ENCODE data around the gene CACNB2. TPM values are rescaled to one million over a fixed set of nuclear protein-coding genes. Genes with fewer than 3 reads are reported as not detected.

The CACNB2 gene
- polyA plus RNA-seq, 6 donors from 2014 or later = 0.16 to 0.73 (median 0.41) TPM; not detected in 1

DNA sequence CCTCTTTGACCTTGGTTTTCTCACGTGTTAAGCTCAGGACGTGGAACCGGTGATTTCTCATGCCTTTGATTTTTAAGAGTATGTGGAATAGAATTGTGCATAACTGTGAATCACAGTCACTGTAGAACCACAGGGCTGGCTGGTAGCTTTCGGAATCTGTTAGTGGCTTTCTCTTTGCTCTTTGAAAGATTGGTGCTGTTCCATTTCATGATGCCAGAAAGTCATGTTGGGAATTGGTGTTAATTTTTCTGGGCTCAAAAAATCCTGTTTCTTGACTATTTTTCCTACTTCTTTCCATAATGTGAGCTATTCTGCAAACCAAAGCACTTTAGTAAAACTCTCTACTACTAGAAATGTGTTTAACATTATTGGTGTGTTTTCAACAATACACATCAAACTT is 73.0 kb downstream of the CACNB2 start:
- DNase-seq (no peak), ATAC-seq (ENCODE audit: low read depth in 2 of 2) (no peak)
- no peaks in the 10 kb centered on the region for H3K9me3 Mint-ChIP-seq
- H3K4me3 Mint-ChIP-seq = no peak overlapping the region
- no peak overlapping the region for H3K27ac Mint-ChIP-seq
- H3K36me3 Mint-ChIP-seq = no peaks in the 10 kb centered on the region
- peaks cover 0 to 3% (median 0%) of the 10 kb centered on the region in 3 donors for H3K27me3 Mint-ChIP-seq
- no peaks in the 10 kb centered on the region for H3K4me1 Mint-ChIP-seq

DNA sequence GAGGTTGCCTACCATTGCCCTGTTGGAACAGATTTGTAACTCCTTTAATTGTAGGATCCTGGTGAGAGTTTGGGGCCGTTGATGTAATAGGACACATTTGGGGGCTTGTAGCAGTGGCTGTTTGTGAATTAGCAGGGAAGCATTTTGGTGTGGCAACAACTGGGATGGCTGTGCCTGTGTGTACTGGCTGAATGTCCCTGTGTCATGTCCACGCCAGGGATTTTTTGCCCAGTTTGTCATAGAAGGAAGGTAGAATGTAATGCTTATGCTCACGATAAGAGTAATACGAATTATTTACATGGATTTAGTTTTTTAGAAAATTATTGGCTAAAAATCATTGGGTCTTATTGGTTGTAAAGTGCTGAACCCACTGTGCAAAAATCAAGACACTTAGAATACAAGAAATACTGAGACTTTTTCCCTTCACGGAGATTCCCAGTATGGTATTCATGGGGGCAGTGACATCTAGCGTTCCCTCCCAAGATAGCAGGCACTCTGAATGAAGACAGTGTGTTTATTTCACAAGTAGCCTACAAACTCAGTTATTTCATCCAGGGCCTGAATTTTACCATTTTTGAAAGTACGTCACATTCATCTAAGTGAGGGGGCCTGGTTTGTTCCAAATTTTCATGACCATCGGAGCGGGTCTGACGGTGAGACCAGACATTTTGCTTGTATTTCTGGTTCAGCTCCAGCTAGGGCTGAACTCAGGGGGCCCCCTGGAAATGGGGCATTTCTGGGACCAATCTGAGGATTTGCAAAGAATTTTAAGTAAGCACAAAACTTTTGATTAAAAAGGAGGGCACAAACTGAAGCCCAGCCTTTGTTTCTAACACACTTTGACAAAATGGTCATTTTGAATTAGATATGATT is 74.7 kb downstream of the CACNB2 start:
- Mint-ChIP-seq H3K9me3 (no peaks in the 10 kb centered on the region), H3K27me3 (peaks cover 0 to 3% (median 0%) of the 10 kb centered on the region in 3 donors), H3K27ac (no peak overlapping the region), H3K4me3 (no peak overlapping the region), H3K4me1 (no peaks in the 10 kb centered on the region), H3K36me3 (no peaks in the 10 kb centered on the region)
- DNase-seq (no peak), ATAC-seq (ENCODE audit: low read depth in 2 of 2) (no peak)

DNA sequence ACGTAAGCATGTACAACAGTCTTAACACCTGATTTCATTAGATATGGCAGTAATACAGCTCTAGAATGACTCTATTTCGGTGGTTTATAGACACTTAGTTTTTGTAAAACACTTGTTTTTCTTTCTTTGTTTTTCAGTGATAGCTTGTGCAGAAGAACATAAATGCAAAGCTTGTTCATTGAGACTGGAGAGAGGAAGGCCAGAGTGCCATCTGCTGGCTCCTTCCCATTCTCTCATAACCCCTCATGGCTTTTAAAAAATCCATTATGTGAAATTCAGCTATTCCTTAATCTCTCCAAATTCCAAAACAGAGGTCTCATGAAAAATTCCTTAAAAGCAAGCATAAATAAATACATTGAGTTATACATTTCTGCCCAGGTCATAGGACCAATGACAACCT is 76.3 kb downstream of the CACNB2 start:
- no peak overlapping the region for H3K27ac Mint-ChIP-seq
- no peaks in the 10 kb centered on the region for H3K4me1 Mint-ChIP-seq
- H3K9me3 Mint-ChIP-seq = no peaks in the 10 kb centered on the region
- peaks cover 0 to 3% (median 0%) of the 10 kb centered on the region in 3 donors for H3K27me3 Mint-ChIP-seq
- no peak for ATAC-seq (ENCODE audit: low read depth in 2 of 2)
- H3K4me3 Mint-ChIP-seq = no peak overlapping the region
- no peak for DNase-seq
- H3K36me3 Mint-ChIP-seq = no peaks in the 10 kb centered on the region

DNA sequence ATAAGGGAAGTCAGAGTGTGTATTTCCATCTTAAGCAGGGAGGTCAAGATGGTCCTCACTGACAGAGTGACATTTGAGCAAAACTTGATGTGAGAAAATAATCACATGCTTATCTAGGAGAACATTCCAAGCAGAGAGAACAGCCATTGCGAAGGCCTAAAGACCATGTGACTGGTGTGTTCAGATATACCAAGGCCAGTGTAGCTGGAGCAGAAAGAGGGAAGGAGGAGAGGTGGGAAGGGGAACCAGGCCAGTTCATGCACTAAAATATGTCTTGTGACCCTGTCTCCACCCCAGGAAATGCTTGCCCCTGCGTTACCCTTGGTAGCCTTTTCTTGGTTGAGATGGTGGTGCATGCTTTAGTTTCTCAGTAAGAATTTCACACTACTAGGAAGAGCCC is 77.4 kb downstream of the CACNB2 start:
- H3K27me3 Mint-ChIP-seq = peaks cover 0 to 3% (median 0%) of the 10 kb centered on the region in 3 donors
- H3K27ac Mint-ChIP-seq = no peak overlapping the region
- ATAC-seq (ENCODE audit: low read depth in 2 of 2) = no peak
- no peaks in the 10 kb centered on the region for H3K36me3 Mint-ChIP-seq
- no peak overlapping the region for H3K4me3 Mint-ChIP-seq
- DNase-seq = no peak
- H3K4me1 Mint-ChIP-seq = no peaks in the 10 kb centered on the region
- no peaks in the 10 kb centered on the region for H3K9me3 Mint-ChIP-seq

DNA sequence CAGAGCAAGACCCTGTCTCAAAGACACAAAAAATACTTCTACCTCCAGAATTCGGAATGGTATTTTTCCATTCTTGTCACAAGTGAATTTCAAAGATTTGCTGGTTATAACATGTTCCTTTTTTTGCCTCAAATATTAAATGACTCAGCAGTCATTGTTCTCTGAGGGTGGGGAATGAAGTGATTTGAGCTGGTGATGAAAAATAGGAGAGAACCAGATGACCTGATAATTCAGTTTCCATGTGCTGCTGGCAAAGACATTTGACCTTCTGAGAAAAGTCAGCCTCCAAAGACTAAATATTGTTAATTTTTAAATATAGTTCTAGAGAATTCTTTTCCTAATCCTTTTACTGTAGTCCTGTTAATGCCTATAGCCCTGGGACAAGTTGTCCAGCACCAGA is 78.9 kb downstream of the CACNB2 start:
- ATAC-seq (ENCODE audit: low read depth in 2 of 2) (no peak), DNase-seq (no peak)
- Mint-ChIP-seq H3K4me1 (no peaks in the 10 kb centered on the region), H3K27me3 (no peaks in the 10 kb centered on the region), H3K9me3 (no peaks in the 10 kb centered on the region), H3K27ac (no peak overlapping the region), H3K36me3 (no peaks in the 10 kb centered on the region), H3K4me3 (no peak overlapping the region)

DNA sequence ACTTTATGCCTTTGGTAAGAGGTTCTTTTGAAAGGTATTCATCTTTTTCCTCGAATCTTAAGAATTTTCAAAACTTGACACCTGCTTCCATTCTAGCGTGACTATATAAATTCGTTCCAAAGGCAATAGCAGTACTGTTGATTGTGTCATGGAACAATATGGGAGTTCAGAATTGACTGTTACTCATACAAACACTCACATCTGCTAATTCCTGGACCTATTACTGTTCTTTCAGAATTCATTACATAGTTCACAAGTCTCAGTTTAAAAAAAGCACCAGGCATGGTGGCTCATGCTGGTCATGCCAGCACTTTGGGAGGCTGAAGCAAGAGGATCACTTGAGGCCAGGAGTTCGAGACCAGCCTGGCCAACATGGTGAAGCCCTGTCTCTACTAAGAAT is 80.9 kb downstream of the CACNB2 start:
- Mint-ChIP-seq H3K27ac (no peak overlapping the region), H3K27me3 (no peaks in the 10 kb centered on the region), H3K9me3 (no peaks in the 10 kb centered on the region), H3K36me3 (no peaks in the 10 kb centered on the region), H3K4me3 (no peak overlapping the region), H3K4me1 (no peaks in the 10 kb centered on the region)
- no peak for DNase-seq
- ATAC-seq (ENCODE audit: low read depth in 2 of 2) = no peak

DNA sequence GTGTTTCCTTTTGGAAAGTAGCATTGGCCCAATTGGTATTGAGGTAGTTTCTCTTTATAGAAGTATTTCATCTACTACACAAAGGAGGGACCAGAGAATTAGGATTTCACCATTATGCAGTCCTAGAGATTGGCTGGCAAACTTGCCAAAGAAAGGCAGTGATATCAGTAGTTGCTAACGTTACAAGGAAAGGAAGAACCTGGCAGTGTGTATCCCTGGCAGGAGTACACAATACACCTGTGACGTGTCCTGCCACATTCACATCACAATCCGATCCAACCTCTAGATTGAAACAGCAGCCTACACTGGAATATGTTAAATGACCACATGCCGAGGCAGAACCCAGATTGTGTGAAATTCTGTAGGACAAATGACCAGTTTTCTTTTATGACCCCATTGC is 81.7 kb downstream of the CACNB2 start:
- H3K27me3 Mint-ChIP-seq = peaks cover 0 to 5% (median 2%) of the 10 kb centered on the region in 3 donors
- DNase-seq (no peak), ATAC-seq (ENCODE audit: low read depth in 2 of 2) (no peak)
- H3K9me3 Mint-ChIP-seq = no peaks in the 10 kb centered on the region
- H3K27ac Mint-ChIP-seq = no peak overlapping the region
- H3K4me1 Mint-ChIP-seq = no peaks in the 10 kb centered on the region
- H3K36me3 Mint-ChIP-seq = no peaks in the 10 kb centered on the region
- no peak overlapping the region for H3K4me3 Mint-ChIP-seq

DNA sequence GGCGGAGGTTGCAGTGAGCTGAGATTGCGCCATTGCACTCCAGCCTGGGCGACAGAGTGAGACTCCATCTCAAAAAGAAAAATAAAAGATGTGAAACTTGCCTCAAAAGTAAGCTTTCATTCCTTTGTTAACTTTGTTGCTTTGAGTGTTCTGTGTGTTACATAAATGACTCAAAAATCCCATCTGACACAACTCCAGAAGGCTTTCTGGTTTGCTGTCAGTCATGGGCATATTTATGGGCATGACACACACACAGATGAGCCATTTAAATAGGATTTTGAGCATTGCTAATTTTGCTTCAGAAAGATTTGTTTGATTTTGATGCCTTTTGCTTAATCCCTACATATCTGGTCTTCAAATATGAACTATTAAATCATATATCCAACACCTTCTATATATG is 82.6 kb downstream of the CACNB2 start:
- ATAC-seq (ENCODE audit: low read depth in 2 of 2) (no peak), DNase-seq (no peak)
- Mint-ChIP-seq H3K36me3 (no peaks in the 10 kb centered on the region), H3K4me1 (no peaks in the 10 kb centered on the region), H3K27ac (no peak overlapping the region), H3K4me3 (no peak overlapping the region), H3K9me3 (peaks cover 0 to 2% (median 0%) of the 10 kb centered on the region in 7 donors), H3K27me3 (peaks cover 0 to 13% (median 7%) of the 10 kb centered on the region in 3 donors)

DNA sequence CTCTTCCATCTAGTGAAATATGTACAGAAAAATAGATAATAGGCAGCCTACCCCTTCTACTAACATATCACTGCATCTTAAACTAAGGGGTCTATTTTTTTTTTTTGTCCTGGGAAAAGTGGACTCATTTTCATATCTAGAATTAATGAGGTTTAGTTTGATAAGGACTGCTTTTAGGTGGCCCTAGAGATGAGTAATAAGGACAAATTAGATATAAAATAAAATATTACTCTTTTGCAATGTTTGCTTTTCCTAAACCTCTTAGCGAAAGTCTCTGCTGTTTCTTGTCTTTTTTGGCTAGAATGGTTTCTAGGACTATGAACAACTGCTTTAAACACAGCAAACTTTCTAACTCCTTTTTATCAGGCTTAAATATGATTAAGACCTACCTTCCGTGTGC is 83.7 kb downstream of the CACNB2 start:
- Mint-ChIP-seq H3K27me3 (peaks cover 0 to 13% (median 7%) of the 10 kb centered on the region in 3 donors), H3K9me3 (peaks cover 0 to 3% (median 0%) of the 10 kb centered on the region in 7 donors), H3K4me1 (no peaks in the 10 kb centered on the region), H3K27ac (no peak overlapping the region), H3K36me3 (no peaks in the 10 kb centered on the region), H3K4me3 (no peak overlapping the region)
- ATAC-seq (ENCODE audit: low read depth in 2 of 2) = no peak
- DNase-seq = no peak

DNA sequence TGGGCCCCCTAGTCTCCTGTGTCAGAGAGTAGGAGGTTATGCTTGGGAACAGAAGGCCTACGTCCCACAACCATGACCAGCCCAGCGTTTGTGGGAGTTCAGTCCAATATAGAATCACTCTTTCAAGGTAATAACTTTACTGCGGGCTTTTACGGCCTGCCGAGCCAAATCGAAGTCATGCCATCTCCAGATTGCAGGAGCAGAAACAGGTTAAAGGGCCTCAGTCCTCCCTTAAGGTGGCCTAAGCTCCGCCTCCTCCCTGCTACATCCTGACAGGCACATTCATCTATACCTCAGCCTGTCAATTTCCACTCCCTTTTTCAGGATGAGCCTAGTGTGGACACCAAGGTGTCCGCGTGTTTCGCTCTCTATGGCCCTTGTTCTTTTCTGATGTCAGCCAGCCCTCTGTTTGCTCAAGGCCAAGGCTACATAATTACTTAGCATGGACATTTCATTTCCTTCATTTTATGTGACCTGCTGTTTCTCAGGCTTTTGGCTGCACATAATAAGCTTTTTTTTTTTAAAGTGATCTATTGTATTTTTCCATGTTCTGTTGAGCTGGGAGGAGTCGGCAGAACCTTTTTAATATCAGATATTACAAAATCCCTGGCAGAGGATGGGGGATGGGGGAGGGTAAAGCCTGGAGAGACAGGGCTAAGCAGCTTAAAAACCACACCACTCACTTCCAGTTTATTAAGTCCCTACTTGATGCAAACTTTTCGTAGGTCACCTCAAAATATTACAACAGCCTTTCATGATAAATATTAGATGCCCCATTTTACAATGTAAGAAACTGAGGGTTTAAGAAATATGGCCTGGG is 84.6 kb downstream of the CACNB2 start:
- ATAC-seq (ENCODE audit: low read depth in 2 of 2) (no peak), DNase-seq (no peak)
- no peaks in the 10 kb centered on the region for H3K4me1 Mint-ChIP-seq
- H3K27me3 Mint-ChIP-seq = peaks cover 0 to 13% (median 7%) of the 10 kb centered on the region in 3 donors
- no peaks in the 10 kb centered on the region for H3K36me3 Mint-ChIP-seq
- H3K4me3 Mint-ChIP-seq = no peak overlapping the region
- peaks cover 0 to 3% (median 0%) of the 10 kb centered on the region in 7 donors for H3K9me3 Mint-ChIP-seq
- no peak overlapping the region for H3K27ac Mint-ChIP-seq

DNA sequence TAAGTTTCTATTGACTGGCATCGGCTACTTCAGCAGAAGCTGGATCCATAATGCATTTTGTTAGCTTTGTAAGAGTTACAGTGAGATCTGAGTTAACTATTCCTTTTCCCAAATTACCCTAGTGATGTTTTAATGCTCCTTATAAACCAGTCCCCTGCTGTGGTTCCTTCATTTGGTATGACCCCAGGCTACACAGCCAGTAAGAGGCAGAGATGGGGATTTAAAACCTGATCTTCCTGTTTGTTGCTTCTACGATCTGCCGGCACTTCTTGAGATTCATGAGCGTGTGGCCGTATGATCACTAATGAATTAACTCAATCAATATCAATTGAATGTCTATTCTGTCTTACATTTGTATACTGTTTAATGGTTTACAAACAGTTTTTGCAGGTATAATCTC is 86.1 kb downstream of the CACNB2 start:
- no peaks in the 10 kb centered on the region for H3K4me1 Mint-ChIP-seq
- H3K9me3 Mint-ChIP-seq = peaks cover 0 to 3% (median 0%) of the 10 kb centered on the region in 7 donors
- H3K27ac Mint-ChIP-seq = no peak overlapping the region
- H3K27me3 Mint-ChIP-seq = peaks cover 0 to 13% (median 7%) of the 10 kb centered on the region in 3 donors
- ATAC-seq (ENCODE audit: low read depth in 2 of 2) (no peak), DNase-seq (no peak)
- H3K4me3 Mint-ChIP-seq = no peak overlapping the region
- H3K36me3 Mint-ChIP-seq = no peaks in the 10 kb centered on the region

DNA sequence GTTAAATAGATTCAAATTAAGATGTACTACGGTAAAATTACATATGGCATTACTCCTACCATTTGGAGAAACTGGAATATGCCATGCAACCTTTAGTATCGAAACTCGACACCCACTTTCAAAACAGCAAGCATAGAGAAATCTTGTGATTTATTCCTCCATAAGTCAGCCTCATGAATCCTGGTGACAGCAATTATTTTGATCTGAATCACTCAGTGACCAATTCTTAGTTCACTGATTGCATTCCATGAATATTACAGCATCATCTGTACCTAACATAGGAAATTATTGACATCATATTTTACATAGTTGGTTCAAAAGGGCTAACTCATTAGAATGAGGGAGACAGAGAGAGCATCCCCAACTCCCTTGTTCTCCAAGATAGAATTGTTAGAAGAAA is 89.6 kb downstream of the CACNB2 start:
- Mint-ChIP-seq H3K27me3 (peaks cover 0 to 20% (median 12%) of the 10 kb centered on the region in 3 donors), H3K4me3 (no peak overlapping the region), H3K27ac (no peak overlapping the region), H3K4me1 (no peaks in the 10 kb centered on the region), H3K36me3 (no peaks in the 10 kb centered on the region), H3K9me3 (peaks cover 0 to 3% (median 0%) of the 10 kb centered on the region in 7 donors)
- DNase-seq (no peak), ATAC-seq (ENCODE audit: low read depth in 2 of 2) (no peak)

DNA sequence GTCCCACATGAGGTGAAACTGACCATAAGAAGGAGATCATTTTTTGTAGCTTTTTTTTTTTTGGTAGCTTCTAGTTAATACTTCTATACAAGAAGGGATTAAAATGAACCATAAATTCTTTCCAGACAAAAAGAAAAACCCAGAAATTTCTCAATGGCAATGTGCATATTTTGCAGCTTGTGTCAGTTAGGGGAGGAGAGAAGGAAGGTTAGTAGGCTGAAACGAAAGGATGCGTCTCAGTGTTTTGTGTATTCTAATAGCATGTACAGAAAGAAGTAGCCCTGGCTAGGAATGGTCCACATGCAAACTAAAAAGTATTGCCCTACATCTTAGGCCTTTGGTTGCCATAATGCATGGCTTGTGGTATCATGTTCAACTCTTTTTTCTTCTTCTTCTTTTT is 90.6 kb downstream of the CACNB2 start:
- ATAC-seq (ENCODE audit: low read depth in 2 of 2) = no peak
- DNase-seq = no peak
- H3K36me3 Mint-ChIP-seq = no peaks in the 10 kb centered on the region
- peaks cover 0 to 20% (median 12%) of the 10 kb centered on the region in 3 donors for H3K27me3 Mint-ChIP-seq
- H3K9me3 Mint-ChIP-seq = peaks cover 0 to 3% (median 0%) of the 10 kb centered on the region in 7 donors
- H3K4me1 Mint-ChIP-seq = no peaks in the 10 kb centered on the region
- no peak overlapping the region for H3K27ac Mint-ChIP-seq
- H3K4me3 Mint-ChIP-seq = no peak overlapping the region

DNA sequence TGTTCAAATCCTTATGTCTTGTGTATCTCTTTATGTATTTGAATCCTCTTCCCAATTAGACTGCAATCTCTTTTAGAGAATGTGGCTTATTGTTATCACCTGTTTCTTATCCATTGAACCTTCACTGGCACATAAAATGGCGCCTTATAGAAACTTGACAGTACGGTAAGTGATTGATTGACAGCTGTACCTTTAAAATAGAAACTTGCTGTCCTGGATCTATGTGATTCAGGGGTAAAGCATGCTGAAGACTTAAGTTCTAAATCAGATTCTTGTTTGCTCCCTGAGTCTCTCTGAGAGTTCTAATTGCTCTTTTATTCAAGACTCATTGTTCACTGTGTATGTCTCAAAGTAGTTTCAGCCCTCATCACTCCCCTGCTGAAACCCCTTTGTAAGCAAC is 91.3 kb downstream of the CACNB2 start:
- no peaks in the 10 kb centered on the region for H3K36me3 Mint-ChIP-seq
- H3K27ac Mint-ChIP-seq = no peak overlapping the region
- no peak for ATAC-seq (ENCODE audit: low read depth in 2 of 2)
- peaks cover 0 to 3% (median 0%) of the 10 kb centered on the region in 7 donors for H3K9me3 Mint-ChIP-seq
- DNase-seq = no peak
- H3K4me1 Mint-ChIP-seq = no peaks in the 10 kb centered on the region
- H3K27me3 Mint-ChIP-seq = peaks cover 0 to 19% (median 12%) of the 10 kb centered on the region in 3 donors
- H3K4me3 Mint-ChIP-seq = no peak overlapping the region

Data from naive B cell (primary cell).